Uterus (tissue), 4 donors: ENCODE data around the gene MSI2. TPM values are rescaled to one million over a fixed set of nuclear protein-coding genes. Genes with fewer than 3 reads are reported as not detected.

ENCODE experiments used
- DNase-seq, 2 donors: peaks; one replicate each; pipeline ENCODE4 v3.0.0-alpha.2; 2019 to 2020
- H3K27ac ChIP-seq, 2 donors: fragments of 200-600 bp; sonication (generic); 1 replicate in 1 of 2; 2 replicates in 1 of 2; pipeline ENCODE4 v1.5.1; 2016 to 2018
- H3K27me3 ChIP-seq, 2 donors: fragments of 200-600 bp; sonication (generic); one replicate each; pipeline ENCODE4 v1.5.1; 2018 to 2019; ENCODE audit warnings: control low read depth in 1 of 2
- H3K36me3 ChIP-seq, 2 donors: fragments of 200-600 bp; sonication (generic); one replicate each; pipeline ENCODE4 v1.5.1; 2019; ENCODE audit warnings: control low read depth in 1 of 2
- H3K4me1 ChIP-seq, 2 donors: fragments of 200-600 bp; sonication (generic); one replicate each; pipeline ENCODE4 v1.5.1; 2018 to 2019; ENCODE audit warnings: control low read depth in 1 of 2
- H3K4me3 ChIP-seq, 2 donors: fragments of 200-600 bp; sonication (generic); 1 replicate in 1 of 2; 2 replicates in 1 of 2; pipeline ENCODE4 v1.5.1; 2018 to 2019; ENCODE audit warnings: mild to moderate bottlenecking in 1 of 2
- H3K9me3 ChIP-seq, 2 donors: fragments of 200-600 bp; sonication (generic); one replicate each; pipeline ENCODE4 v1.5.1; 2019; ENCODE audit warnings: control low read depth in 1 of 2
- POLR2A ChIP-seq, 2 donors: fragments of 450-650 bp; IDR thresholded peaks; one replicate each; pipeline ENCODE4 v1.6.1; 2016; ENCODE audit warnings: antibody characterized with exemption in 2 of 2, mild to moderate bottlenecking in 1 of 2, moderate library complexity in 1 of 2
- intact Hi-C: fragments of 100-400 bp; cut with DNase I; formaldehyde crosslinking; loops from one replicate; pipeline ENCODE4 v1.15.1; 2023; ENCODE audit warnings: low total_unique reads
- total RNA-seq, 4 donors: library from RNA; depleted of rRNA in 3 of 4; stranded (reverse); fragments of >200 nt in 3 of 4; gene quantifications; one replicate each; pipeline versions ENCODE4 v1.1.0 to v1.2.4, GENCODE V29; 2014 to 2023
- TF ChIP-seq, protein P1 (sequence below), 4 experiments: fragments of 200-600 bp in 2 of 4; fragments of 450-650 bp in 2 of 4; sonication (generic) in 2 of 4; IDR thresholded peaks; one replicate each; pipeline ENCODE4 v1.5.1; 2016 to 2019; ENCODE audit warnings: antibody characterized with exemption in 4 of 4, mild to moderate bottlenecking in 2 of 4, moderate library complexity in 1 of 4
- donor health status: DM: yes; HTN: yes; CAD: no.

Gene MSI2
- total RNA-seq, 4 donors from 2014 or later, result 13.2 to 60.8 (median 44.5) TPM

DNA sequence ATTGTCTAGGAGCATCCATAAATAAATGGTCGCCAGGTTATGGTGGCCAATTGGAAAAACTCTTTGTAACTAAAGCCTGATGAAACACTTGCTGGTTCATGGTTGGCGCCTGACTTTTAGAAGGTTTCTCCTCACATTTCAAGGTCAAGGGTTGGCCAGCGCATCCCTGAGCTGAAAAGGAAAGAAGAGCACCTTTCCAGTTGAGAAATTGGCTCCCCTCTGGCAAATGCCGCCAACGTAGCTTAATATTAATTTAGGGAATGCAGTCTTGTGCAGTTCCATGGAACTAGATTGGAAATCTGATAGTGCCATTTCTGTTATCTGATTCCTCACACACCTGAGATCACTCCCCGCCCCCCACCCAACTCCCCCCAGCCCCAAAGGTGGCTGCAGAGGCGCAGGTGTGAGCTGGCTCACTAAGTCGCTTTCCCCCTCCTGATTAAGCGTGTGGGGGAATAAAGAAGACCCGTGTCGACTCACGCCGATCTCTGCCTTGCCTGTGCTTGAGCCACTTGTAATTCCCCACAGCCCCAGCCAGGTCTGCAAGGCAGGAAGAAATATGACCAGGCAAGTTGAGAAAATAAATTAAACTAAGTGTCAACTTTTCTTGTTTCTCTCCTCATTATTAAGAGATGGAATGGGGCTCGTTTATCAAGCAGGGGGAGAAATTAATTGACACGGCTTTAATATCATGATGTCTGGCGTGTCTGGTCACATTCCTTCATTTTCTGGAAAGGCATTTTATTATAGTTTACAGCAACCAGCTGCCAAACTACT, 331.1 kb downstream of the MSI2 start:
- no peak overlapping the region for H3K27ac ChIP-seq
- no peak for TF ChIP-seq POLR2A (IDR thresholded peaks at IDR 0.05)

DNA sequence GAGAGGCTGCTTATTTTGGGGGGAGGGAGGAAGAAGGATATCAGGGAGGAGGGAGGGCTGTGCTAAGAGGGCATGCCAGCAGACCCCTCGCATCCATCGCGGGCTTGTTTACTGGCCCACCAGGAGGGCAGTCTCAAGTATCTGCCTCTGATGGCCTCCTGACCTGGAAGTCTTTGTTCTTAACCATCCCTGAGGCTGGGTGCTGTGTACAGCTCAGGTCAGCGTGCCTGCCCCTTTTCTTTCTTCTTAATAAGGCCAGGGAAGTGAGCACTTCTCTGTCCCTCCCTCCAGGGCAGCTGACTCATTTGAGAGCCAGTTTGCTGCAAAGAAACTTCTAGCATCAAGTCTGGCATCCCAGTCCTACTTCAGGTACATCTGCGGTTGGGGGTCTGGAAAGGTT, 331.8 kb downstream of the MSI2 start:
- intact Hi-C loops, result no loop called here
- Histone ChIP-seq H3K27ac (no peak overlapping the region), H3K36me3 (no peaks in the 10 kb centered on the region), H3K4me3 (no peak overlapping the region), H3K27me3 (no peaks in the 10 kb centered on the region), H3K9me3 (no peaks in the 10 kb centered on the region), H3K4me1 (no peaks in the 10 kb centered on the region)
- DNase-seq, result no peak
- TF ChIP-seq, protein P1, sequence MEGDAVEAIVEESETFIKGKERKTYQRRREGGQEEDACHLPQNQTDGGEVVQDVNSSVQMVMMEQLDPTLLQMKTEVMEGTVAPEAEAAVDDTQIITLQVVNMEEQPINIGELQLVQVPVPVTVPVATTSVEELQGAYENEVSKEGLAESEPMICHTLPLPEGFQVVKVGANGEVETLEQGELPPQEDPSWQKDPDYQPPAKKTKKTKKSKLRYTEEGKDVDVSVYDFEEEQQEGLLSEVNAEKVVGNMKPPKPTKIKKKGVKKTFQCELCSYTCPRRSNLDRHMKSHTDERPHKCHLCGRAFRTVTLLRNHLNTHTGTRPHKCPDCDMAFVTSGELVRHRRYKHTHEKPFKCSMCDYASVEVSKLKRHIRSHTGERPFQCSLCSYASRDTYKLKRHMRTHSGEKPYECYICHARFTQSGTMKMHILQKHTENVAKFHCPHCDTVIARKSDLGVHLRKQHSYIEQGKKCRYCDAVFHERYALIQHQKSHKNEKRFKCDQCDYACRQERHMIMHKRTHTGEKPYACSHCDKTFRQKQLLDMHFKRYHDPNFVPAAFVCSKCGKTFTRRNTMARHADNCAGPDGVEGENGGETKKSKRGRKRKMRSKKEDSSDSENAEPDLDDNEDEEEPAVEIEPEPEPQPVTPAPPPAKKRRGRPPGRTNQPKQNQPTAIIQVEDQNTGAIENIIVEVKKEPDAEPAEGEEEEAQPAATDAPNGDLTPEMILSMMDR (IDR thresholded peaks at IDR 0.05), result no peak
- no peak for TF ChIP-seq POLR2A (IDR thresholded peaks at IDR 0.05)

More for the DNA sequence above, 331.1 kb downstream of the MSI2 start:
- Histone ChIP-seq H3K4me3 (no peak overlapping the region), H3K36me3 (no peaks in the 10 kb centered on the region), H3K27me3 (no peaks in the 10 kb centered on the region), H3K4me1 (no peaks in the 10 kb centered on the region), H3K9me3 (no peaks in the 10 kb centered on the region)
- DNase-seq, result no peak
- intact Hi-C loops, result no loop called here

DNA sequence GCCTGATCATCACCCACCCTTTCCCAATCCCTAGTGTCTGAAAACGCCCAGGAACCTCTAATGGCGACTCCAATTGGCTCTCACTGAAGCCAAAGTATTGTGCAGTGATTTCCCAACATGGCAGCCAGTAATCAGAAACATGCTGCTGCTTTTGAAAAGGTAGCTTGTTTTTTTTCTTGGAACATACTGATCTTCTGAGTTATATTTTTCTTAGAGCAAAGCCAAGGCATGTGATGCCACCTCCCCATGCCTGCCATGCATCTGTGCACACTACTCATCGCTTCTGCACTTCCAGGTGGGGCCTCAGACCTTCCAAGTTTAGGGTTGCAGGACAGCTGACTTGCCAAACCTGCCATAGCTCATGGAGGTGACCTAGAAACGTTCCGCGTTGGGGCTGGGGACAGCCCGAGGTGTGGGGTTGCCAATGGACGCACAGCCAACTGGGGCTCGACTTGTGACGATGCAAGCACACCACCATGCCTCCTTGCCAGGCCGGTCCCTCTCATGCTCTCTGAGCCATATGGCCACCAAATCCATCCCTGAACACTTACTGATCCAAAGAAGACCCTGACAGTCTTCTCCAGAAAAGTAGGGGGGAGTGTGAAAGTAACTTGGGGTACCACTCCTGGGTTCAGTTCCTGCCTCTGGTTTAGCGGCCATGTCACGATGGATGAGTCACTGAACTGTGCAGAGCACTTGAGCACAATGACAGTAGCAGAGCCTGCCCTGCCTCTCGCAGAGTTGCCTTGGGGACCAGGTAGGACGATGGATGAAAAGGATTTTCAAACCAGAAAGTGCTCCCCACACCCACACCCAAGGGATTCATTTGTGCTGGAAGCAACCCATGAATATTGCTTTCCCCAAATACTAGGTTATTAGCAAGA, 333.1 kb downstream of the MSI2 start:
- Histone ChIP-seq H3K27me3 (no peaks in the 10 kb centered on the region), H3K36me3 (no peaks in the 10 kb centered on the region), H3K9me3 (no peaks in the 10 kb centered on the region), H3K4me1 (no peaks in the 10 kb centered on the region), H3K27ac (no peak overlapping the region), H3K4me3 (no peak overlapping the region)
- TF ChIP-seq, protein P1 (IDR thresholded peaks at IDR 0.05), result no peak
- no peak for TF ChIP-seq POLR2A (IDR thresholded peaks at IDR 0.05)
- intact Hi-C loops, result no loop called here
- no peak for DNase-seq

DNA sequence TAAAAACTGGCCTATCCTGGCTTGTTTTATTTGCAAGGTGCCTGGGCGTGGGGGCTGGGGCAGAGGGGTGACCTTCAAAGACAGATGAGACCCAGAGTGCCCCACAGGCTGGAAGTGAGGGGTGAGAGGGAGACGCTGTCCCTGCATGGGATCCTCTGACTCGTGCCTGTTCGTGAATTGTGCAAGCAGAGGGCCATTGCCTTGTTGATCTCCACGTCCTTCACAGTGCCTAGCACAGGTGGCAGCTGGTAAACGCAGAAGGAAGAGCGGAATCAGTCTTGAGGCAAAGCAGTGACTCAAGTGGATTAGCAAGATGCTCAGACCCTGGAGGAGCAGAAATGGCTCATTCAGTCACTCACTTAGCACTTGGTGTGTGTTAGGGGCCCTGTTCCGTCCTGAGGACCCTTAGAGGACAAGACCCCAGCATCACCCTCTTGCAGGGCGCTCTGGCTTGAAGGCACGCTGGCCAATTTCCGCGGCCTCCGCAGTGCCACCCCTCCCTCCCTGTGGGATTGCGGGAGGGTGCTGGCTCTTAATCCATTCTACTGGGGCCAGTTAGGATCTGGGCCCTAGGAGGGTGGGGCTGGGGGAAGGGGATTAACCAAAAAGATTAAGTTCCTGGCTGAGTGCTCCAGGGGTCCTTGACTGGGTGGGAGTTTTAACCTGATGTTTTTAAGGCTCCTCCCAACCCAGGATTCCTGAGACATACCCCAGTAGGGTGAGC, 337.6 kb downstream of the MSI2 start:
- no peak overlapping the region for H3K27ac ChIP-seq
- no peak overlapping the region for H3K4me3 ChIP-seq
- no peaks in the 10 kb centered on the region for H3K4me1 ChIP-seq
- no peak for TF ChIP-seq POLR2A (IDR thresholded peaks at IDR 0.05)
- TF ChIP-seq, protein P1 (IDR thresholded peaks at IDR 0.05), result no peak
- no peak for DNase-seq
- no peaks in the 10 kb centered on the region for H3K36me3 ChIP-seq
- intact Hi-C loops, result no loop called here
- H3K9me3 ChIP-seq, result no peaks in the 10 kb centered on the region
- H3K27me3 ChIP-seq, result no peaks in the 10 kb centered on the region

DNA sequence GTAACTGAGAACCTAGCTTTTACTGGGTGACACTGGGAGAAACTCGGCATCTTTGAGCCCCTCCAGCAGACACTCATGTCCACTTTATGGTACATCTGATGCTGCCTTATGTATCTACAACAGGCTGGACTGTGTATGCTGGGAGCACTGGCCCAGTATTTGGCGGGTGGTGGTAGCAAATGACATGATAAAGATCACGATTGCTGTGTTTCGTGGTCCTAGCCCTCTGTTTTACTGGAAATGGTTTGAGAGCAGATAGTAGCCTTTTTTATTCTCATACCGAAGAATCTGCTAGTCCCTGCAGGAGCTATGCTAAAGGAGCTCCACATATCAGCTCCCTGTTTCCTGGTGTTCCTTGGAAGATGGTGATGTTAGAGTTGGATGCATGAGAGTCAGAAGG, 338.4 kb downstream of the MSI2 start:
- intact Hi-C loops, result no loop called here
- Histone ChIP-seq H3K4me1 (no peaks in the 10 kb centered on the region), H3K27me3 (no peaks in the 10 kb centered on the region), H3K27ac (no peak overlapping the region), H3K36me3 (no peaks in the 10 kb centered on the region), H3K9me3 (no peaks in the 10 kb centered on the region), H3K4me3 (no peak overlapping the region)
- TF ChIP-seq POLR2A (IDR thresholded peaks at IDR 0.05), result no peak
- TF ChIP-seq, protein P1 (IDR thresholded peaks at IDR 0.05), result no peak
- no peak for DNase-seq
